ENCODE measurements around the gene ING4. TPM values are rescaled to one million over a fixed set of nuclear protein-coding genes. Genes with fewer than 3 reads are reported as not detected.

The ING4 gene
- total RNA-seq, 4 donors from 2014 or later = 25.2 to 180 (median 62.0) TPM

DNA sequence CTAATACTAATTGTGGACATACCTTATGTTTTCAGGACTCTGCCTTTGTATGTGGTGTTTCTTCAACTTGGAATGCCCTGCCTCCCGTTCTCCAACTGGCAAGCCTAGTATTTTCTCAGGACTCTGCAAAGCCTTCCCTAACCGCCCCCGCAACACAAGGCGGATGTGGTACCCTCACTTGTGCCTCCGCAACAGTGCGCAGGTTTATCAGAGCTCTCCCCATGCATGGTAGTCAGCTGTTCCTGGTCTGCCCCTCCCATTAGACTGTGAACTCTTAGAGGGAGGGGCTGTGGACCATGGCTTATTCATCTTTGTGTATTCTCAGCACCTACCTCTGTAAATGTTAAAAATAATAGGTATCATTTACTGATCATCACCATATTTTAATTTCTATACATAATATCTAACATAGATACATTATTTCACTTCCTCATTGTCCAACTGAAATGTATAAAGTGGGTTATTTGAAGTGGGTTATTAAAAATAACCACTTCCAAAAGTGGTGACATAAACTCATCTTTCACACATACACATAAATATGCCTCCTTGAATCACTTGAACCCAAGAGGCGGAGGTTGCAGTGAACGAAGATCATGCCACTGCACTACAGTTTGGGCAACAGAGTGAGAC lies 36.1 kb downstream of the ING4 start:
- H3K27me3 ChIP-seq = no peaks in the 10 kb centered on the region
- no peaks in the 10 kb centered on the region for H3K9me3 ChIP-seq
- H3K4me3 ChIP-seq = no peak overlapping the region
- H3K27ac ChIP-seq = no peak overlapping the region
- H3K36me3 ChIP-seq = no peaks in the 10 kb centered on the region
- TF ChIP-seq POLR2A (IDR thresholded peaks at IDR 0.05) = no peak
- TF ChIP-seq, protein P1, sequence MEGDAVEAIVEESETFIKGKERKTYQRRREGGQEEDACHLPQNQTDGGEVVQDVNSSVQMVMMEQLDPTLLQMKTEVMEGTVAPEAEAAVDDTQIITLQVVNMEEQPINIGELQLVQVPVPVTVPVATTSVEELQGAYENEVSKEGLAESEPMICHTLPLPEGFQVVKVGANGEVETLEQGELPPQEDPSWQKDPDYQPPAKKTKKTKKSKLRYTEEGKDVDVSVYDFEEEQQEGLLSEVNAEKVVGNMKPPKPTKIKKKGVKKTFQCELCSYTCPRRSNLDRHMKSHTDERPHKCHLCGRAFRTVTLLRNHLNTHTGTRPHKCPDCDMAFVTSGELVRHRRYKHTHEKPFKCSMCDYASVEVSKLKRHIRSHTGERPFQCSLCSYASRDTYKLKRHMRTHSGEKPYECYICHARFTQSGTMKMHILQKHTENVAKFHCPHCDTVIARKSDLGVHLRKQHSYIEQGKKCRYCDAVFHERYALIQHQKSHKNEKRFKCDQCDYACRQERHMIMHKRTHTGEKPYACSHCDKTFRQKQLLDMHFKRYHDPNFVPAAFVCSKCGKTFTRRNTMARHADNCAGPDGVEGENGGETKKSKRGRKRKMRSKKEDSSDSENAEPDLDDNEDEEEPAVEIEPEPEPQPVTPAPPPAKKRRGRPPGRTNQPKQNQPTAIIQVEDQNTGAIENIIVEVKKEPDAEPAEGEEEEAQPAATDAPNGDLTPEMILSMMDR (IDR thresholded peaks at IDR 0.05) = no peak
- intact Hi-C loops (cut with DNase I; ENCODE audit: low total_unique reads) = no loop called here
- no peaks in the 10 kb centered on the region for H3K4me1 ChIP-seq
- no peak for DNase-seq

DNA sequence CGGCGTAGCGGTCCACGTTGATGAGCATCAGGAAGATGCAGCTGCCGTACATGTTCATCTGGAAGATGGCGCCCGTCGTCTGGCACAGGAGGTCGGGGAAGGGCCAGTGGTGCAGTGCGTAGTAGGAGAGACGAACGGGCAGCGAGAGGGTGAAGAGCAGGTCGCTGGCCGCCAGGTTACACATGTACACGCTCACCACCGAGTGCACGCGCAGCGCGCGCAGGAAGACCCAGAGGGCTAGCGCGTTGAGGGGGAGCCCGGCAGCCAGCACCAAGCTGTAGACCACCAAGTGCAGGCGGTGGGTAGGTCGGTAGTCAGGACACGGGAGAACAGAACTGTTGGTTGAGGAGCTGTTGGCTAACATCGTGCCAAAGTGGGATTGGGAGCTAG lies 42.0 kb downstream of the ING4 start:
- TF ChIP-seq, protein P1 (IDR thresholded peaks at IDR 0.05) = no peak
- TF ChIP-seq POLR2A (IDR thresholded peaks at IDR 0.05) = no peak

GRCh38 chr12:6620137-6620884 lies 42.6 kb downstream of the ING4 start:
- Histone ChIP-seq H3K4me3 (no peak overlapping the region), H3K27me3 (peaks cover 0 to 4% of the 10 kb centered on the region in 2 donors), H3K9me3 (no peaks in the 10 kb centered on the region), H3K4me1 (no peaks in the 10 kb centered on the region), H3K36me3 (no peaks in the 10 kb centered on the region), H3K27ac (no peak overlapping the region)
- intact Hi-C loops (cut with DNase I; ENCODE audit: low total_unique reads) = no loop called here
- TF ChIP-seq, protein P1 (IDR thresholded peaks at IDR 0.05) = peak in 2 of 4 experiments; percentile 8 to 13
- TF ChIP-seq POLR2A (IDR thresholded peaks at IDR 0.05) = no peak
- DNase-seq = peak in 1 of 2 donors; percentile 26

More for the DNA sequence above, 42.0 kb downstream of the ING4 start:
- Histone ChIP-seq H3K36me3 (no peaks in the 10 kb centered on the region), H3K27ac (no peak overlapping the region), H3K4me1 (no peaks in the 10 kb centered on the region), H3K9me3 (no peaks in the 10 kb centered on the region), H3K4me3 (no peak overlapping the region), H3K27me3 (peaks cover 0 to 4% of the 10 kb centered on the region in 2 donors)
- intact Hi-C loops (cut with DNase I; ENCODE audit: low total_unique reads) = no loop called here
- no peak for DNase-seq

DNA sequence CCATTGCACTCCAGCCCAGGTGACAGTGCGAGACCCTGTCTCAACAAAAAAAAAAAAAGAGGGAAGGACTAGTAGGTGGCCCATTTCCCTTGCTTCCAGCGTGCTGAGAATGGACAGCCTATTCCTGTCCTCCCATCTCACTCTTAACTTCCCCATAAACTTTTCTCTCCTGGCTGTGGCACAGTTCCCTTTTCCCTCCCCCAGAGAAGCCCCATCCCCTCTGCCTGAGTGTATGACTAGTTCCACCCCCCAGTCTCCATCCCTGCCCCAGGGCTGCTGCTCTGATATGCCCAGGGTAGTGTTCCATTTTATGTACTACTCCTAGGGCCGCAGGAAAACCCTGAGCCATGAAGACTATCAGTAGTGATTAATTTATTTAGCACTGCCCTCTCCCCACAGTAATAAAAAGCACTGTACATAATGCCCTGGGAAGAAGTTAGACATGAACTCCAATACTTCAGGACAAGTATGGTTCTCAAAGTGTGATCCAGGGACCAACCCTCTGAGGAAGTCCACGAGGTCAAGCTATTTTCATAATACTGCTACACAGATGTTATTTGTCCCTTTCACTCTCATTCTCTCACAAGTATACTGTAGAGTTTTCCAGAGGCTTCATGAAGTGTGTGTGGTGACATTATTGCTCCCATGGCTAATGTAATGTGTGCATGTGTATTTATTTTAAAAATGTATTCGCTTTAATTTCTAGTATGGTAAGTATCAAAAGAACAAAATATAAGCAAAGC lies 44.3 kb downstream of the ING4 start:
- Histone ChIP-seq H3K4me3 (no peak overlapping the region), H3K36me3 (no peaks in the 10 kb centered on the region), H3K9me3 (no peaks in the 10 kb centered on the region), H3K27ac (no peak overlapping the region), H3K4me1 (no peaks in the 10 kb centered on the region), H3K27me3 (peaks cover 0 to 4% of the 10 kb centered on the region in 2 donors)
- no peak for DNase-seq
- intact Hi-C loops (cut with DNase I; ENCODE audit: low total_unique reads) = no loop called here
- TF ChIP-seq, protein P1 (IDR thresholded peaks at IDR 0.05) = no peak
- TF ChIP-seq POLR2A (IDR thresholded peaks at IDR 0.05) = no peak

All from uterus (tissue), 4 donors.